Fibroblast of the aortic adventitia (primary cell): ENCODE data around the gene SCN1B. TPM values are rescaled to one million over a fixed set of nuclear protein-coding genes. Genes with fewer than 3 reads are reported as not detected.
"Not testable (repeated sequence)": the region's sequence is repeated elsewhere in the genome, so short reads cannot be mapped to it uniquely, and the experiment has no call there.

Experiments used
- DNase-seq: peaks from one replicate; pipeline ENCODE4 v3.0.0-alpha.2; 2010; ENCODE audit warnings: low read depth
- H3K4me3 ChIP-seq: 2 replicates; pipeline ENCODE4 v1.5.1; 2011; ENCODE audit warnings: low read depth, mild to moderate bottlenecking, control low read depth, low read length, moderate library complexity
- total RNA-seq: library from RNA; depleted of rRNA; stranded (reverse); fragments of >200 nt; gene quantifications from 2 replicates; pipeline ENCODE4 v1.2.3, GENCODE V29; 2012; ENCODE audit warnings: low replicate concordance
- TF ChIP-seq, protein P1 (sequence below): IDR thresholded peaks from 2 replicates; pipeline ENCODE4 v1.5.1; 2011; ENCODE audit warnings: mild to moderate bottlenecking, low read length, control low read depth, inconsistent platforms; ENCODE audit not compliant: insufficient read depth

SCN1B gene
- total RNA-seq, 1 donor, result 7.0 TPM

DNA sequence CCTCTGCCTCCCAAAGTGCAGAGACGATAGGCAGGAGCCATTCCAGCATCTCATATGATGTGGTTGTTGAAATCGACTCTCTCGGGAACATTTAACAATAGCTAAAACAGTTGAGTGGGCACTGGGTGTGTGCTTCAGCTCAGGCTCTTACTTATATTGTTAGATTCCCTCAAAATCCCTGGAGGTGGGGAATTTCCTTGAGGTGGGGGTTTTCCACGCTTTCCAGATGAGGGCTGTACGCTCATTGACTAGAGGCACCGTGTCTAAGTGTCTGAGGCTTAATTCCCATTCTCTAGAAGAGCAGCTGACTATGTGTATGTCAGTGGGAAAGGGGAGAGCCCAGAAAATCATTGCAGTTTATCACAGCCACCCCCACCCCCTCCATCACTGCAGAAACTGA, 41.0 kb upstream of the SCN1B start:
- no peak for DNase-seq
- TF ChIP-seq, protein P1, sequence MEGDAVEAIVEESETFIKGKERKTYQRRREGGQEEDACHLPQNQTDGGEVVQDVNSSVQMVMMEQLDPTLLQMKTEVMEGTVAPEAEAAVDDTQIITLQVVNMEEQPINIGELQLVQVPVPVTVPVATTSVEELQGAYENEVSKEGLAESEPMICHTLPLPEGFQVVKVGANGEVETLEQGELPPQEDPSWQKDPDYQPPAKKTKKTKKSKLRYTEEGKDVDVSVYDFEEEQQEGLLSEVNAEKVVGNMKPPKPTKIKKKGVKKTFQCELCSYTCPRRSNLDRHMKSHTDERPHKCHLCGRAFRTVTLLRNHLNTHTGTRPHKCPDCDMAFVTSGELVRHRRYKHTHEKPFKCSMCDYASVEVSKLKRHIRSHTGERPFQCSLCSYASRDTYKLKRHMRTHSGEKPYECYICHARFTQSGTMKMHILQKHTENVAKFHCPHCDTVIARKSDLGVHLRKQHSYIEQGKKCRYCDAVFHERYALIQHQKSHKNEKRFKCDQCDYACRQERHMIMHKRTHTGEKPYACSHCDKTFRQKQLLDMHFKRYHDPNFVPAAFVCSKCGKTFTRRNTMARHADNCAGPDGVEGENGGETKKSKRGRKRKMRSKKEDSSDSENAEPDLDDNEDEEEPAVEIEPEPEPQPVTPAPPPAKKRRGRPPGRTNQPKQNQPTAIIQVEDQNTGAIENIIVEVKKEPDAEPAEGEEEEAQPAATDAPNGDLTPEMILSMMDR, result no peak
- H3K4me3 ChIP-seq, result no peak overlapping the region

DNA sequence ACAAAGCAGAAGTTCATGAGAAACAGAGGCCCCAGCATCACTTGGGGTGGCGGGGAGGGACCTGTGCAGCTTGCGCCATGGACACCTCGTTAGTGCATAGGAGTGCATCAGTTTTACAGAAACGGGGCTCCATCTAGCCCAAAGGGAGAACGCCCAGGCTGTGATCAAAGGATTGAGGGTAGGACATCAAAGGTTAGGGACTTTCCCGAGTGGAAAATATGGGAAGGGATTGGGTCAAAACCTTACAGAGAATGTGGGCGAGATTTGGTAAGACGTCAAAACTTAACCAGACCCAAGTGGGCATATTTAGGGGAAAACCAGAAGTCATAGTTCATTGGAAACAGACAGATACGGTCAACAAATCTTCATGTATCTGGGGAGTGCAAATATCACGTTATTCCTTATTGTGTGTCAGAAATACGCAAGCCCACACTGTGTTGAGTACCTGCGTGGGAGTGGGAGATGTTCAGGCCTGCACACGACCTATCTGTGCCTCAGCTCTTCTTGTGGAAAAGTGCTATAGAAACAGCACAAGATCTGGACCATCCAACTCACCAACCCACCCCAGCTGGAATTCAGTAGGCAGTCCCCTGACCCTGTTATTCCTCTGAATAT, 39.6 kb upstream of the SCN1B start:
- DNase-seq, result no peak
- TF ChIP-seq, protein P1, result no peak
- H3K4me3 ChIP-seq, result no peak overlapping the region

DNA sequence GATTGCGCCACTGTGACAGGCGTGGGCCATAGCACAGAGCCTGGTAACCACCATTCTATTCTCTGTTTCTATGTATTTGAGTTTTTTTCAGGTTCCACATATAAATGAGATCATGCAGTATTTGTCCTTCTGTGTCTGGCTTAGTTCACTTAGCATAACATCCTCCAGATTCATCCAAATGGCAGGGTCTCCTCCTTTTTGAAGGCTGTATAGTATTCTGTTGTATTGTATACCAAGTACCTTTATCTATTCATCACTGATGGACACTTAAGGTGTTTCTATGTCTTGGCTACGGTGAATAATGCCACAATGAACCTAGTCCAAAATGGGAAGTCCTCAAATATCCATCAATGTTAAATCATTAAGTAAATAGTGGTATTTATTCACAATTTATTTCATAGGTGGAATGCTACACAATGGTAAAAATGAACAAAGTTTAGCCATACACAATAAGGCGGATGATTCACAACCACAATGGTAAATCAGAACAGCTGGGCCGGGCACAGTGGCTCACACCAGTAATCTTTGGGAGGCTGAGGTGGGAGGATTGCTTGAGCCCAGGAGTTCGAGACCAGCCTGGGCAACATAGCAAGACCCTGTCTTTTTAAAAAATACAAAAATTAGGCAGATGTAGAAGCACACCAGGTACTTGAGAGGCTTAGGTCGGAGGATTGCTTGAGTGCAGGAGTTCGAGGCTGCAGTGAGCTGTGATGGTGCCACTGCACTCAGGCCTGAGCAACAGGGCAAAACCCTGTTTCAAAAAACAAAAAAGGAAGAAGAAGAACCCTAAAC, 38.5 kb upstream of the SCN1B start:
- no peak for DNase-seq
- TF ChIP-seq, protein P1, result no peak
- H3K4me3 ChIP-seq, result no peak overlapping the region

DNA sequence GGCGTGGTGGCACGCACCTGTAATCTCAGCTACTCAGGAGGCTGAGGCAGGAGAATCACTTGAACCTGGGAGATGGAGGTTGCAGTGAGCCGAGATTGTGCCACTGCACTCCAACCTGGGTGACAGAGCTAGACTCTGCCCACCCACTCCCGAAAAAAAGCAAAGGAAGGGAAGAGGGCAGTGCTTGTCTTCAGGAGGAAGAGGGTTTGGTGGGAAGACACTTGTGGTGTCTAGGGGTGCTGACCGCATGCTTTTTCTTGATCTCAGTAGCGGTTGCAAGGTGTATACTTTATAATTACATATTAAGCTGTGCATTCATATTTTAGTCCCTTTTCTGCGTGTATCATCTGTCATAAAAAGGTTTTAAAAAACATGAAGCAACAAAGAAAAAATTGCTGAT, 37.7 kb upstream of the SCN1B start:
- H3K4me3 ChIP-seq, DNase-seq: not testable (repeated sequence)

DNA sequence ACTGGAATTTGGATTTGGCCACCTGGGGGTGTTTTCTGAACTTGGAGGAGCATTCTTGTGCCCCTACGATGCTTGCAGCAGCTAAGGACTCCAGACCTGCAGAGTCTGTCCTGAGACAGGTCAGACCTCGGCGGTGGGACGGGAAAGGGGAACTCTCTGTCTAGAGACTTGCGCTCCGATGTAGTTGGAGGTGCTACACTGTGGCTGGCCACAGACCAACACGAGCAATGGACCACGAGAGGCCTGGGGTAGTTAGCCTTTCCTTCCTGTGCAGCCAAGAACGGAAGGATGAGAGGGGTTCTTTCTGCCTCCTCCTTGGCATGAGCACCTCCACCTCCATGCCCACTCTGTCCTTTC, 36.0 kb upstream of the SCN1B start:
- H3K4me3 ChIP-seq, result no peak overlapping the region
- TF ChIP-seq, protein P1, result no peak
- DNase-seq, result no peak

DNA sequence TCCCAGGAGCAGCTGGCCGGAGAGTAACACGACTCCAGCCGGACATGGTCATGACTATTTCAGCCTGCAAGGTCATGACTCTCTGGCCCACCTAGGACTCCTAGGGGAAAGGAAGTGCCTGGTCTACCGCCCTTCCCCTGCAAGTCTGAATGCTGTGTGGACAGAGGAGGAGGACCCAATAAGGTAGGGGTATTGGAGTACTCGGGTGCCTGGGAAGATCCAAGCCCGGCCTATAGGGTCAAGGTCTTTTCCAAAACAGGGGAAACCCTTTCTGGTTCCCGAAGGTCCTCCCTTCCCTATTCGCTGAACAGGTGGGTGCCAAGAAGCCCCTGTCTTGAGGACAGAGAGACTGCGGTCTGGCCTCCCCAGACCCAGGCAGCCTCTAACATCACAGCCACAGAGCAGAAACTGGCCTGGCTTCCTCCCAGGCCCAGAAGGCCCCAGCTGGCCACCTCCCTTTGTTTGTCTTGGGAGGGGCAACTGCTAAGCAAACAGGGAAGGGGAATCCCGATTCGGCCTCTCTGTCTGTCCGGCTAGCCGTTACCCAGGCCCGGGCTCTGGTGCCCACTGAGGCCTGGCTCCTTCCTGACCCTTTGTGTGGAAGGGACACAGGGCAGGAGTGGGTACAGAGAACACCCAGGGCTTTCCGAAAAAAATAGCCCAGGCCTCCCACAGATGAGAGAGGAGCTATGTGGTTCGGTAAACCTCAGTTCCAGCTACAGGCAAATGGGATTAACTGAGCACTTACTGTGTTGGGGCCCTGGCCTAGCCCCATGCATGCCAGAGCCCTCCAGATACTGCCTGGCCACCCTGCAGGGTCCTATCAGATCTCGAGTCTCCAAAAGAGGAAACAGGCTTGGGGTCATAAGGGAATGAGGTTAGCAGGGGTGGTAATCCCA, 35.4 kb upstream of the SCN1B start:
- TF ChIP-seq, protein P1, result no peak
- DNase-seq, result peak; percentile 27
- no peak overlapping the region for H3K4me3 ChIP-seq

DNA sequence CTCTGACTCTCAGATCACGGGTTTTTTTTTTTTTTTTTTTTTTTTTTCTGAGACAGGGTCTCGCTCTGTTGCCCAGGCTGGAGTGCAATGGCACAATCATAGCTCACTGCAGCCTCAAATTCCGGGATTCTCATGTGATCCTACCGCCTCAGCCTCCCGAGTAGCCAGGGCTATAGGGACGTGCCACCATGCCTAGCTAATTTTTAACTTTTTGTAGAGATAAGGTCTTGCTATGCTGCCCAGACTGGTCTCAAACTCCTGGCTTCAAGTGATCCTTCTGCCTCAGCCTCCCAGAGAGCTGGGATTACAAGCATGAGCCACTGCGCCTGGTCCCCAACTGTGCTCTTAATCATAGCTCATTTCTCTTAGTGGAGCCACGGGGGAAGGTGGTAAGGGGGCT, 34.7 kb upstream of the SCN1B start:
- TF ChIP-seq, protein P1, result no peak
- no peak for DNase-seq
- H3K4me3 ChIP-seq, result no peak overlapping the region
